Esophagus squamous epithelium (tissue), 4 donors: Measurements from ENCODE around the gene DLG3.

ENCODE experiments used
- POLR2A ChIP-seq, 4 donors: fragments of 450-650 bp; IDR thresholded peaks; one replicate each; pipeline ENCODE4 v1.6.1; 2017; ENCODE audit warnings: antibody characterized with exemption in 4 of 4, mild to moderate bottlenecking in 4 of 4, moderate library complexity in 3 of 4
- TF ChIP-seq, protein P1 (sequence below), 6 experiments: fragments of 450-650 bp in 4 of 6; fragments of 200-600 bp in 2 of 6; sonication (generic) in 2 of 6; IDR thresholded peaks; one replicate each; pipeline ENCODE4 v1.5.1; 2016 to 2019; ENCODE audit warnings: antibody characterized with exemption in 6 of 6, mild to moderate bottlenecking in 4 of 6, moderate library complexity in 4 of 6

GRCh38 chrX:70479922-70480659, 35.5 kb downstream of the DLG3 start:
- TF ChIP-seq, protein P1, sequence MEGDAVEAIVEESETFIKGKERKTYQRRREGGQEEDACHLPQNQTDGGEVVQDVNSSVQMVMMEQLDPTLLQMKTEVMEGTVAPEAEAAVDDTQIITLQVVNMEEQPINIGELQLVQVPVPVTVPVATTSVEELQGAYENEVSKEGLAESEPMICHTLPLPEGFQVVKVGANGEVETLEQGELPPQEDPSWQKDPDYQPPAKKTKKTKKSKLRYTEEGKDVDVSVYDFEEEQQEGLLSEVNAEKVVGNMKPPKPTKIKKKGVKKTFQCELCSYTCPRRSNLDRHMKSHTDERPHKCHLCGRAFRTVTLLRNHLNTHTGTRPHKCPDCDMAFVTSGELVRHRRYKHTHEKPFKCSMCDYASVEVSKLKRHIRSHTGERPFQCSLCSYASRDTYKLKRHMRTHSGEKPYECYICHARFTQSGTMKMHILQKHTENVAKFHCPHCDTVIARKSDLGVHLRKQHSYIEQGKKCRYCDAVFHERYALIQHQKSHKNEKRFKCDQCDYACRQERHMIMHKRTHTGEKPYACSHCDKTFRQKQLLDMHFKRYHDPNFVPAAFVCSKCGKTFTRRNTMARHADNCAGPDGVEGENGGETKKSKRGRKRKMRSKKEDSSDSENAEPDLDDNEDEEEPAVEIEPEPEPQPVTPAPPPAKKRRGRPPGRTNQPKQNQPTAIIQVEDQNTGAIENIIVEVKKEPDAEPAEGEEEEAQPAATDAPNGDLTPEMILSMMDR (IDR thresholded peaks at IDR 0.05), result no peak
- no peak for TF ChIP-seq POLR2A (IDR thresholded peaks at IDR 0.05)
